Small intestine (tissue), 7 donors: Measurements from ENCODE around the gene FBXO27. TPM values are rescaled to one million over a fixed set of nuclear protein-coding genes. Genes with fewer than 3 reads are reported as not detected.
A peak's percentile ranks its signal among the peaks of the same experiment; 100 is the strongest.

Experiments used
- DNase-seq, 2 donors: peaks; one replicate each; pipeline versions ENCODE4 v3.0.0 to v3.0.0-alpha.2; 2013
- FAIRE-seq: peaks from 2 replicates; lab custom pipeline; 2012; peaks lifted over from hg19 to GRCh38; lab: Jason Lieb, UNC
- H3K27ac ChIP-seq, 3 donors: one replicate each; pipeline ENCODE4 v1.5.1; 2013; ENCODE audit warnings: low read length in 2 of 3, mild to moderate bottlenecking in 2 of 3, control low read depth in 1 of 3, inconsistent platforms in 1 of 3, low read depth in 1 of 3, moderate library complexity in 1 of 3
- H3K27me3 ChIP-seq, 3 donors: one replicate each; pipeline ENCODE4 v1.6.1; 2013; ENCODE audit warnings: low read length in 3 of 3, inconsistent platforms in 1 of 3; ENCODE audit not compliant: control insufficient read depth in 3 of 3, insufficient read depth in 3 of 3
- H3K36me3 ChIP-seq, 3 donors: one replicate each; pipeline ENCODE4 v1.6.1; 2013; ENCODE audit warnings: low read length in 3 of 3, inconsistent platforms in 1 of 3, low read depth in 1 of 3, mild to moderate bottlenecking in 1 of 3, moderate library complexity in 1 of 3; ENCODE audit not compliant: control insufficient read depth in 3 of 3, insufficient read depth in 2 of 3
- H3K4me1 ChIP-seq, 3 donors: one replicate each; pipeline ENCODE4 v1.6.1; 2013; ENCODE audit warnings: low read length in 2 of 3, inconsistent platforms in 1 of 3, low read depth in 1 of 3, mild to moderate bottlenecking in 1 of 3, moderate library complexity in 1 of 3; ENCODE audit not compliant: control insufficient read depth in 3 of 3, insufficient read depth in 2 of 3
- H3K4me3 ChIP-seq, 3 donors: one replicate each; pipeline ENCODE4 v1.5.1; 2013; ENCODE audit warnings: low read length in 3 of 3, control low read depth in 1 of 3, inconsistent platforms in 1 of 3, low read depth in 1 of 3, mild to moderate bottlenecking in 1 of 3, moderate library complexity in 1 of 3
- H3K9me3 ChIP-seq, 2 donors: one replicate each; pipeline ENCODE4 v1.6.1; 2013; ENCODE audit warnings: low read depth in 1 of 2, low read length in 1 of 2; ENCODE audit not compliant: control insufficient read depth in 2 of 2, insufficient read depth in 1 of 2
- WGBS, 3 donors: extraction: QIAGEN DNeasy Blood & Tissue Kit; methylation state at CpG; one replicate each; pipeline ENCODE4 v1.1.7; 2013; 5-methylcytosine and 5-hydroxymethylcytosine counted together
- polyA plus RNA-seq, 4 donors: library from polyadenylated mRNA; stranded (reverse) in 3 of 4; unstranded in 1 of 4; fragments of 200-250 nt in 3 of 4; fragments of 120-200 nt in 1 of 4; gene quantifications; one replicate each; pipeline versions ENCODE4 v1.2.1 to v1.2.3, GENCODE V29; 2013
- donor health status: healthy with polysubstance abuse.
- donor health status: control.
- donor health status: control.
- donor health status: Bipolar disorder and iron deficiency.
- donor health status: healthy.

The FBXO27 gene
- polyA plus RNA-seq, 4 donors = 1.9 to 16.6 (median 4.1) TPM

DNA sequence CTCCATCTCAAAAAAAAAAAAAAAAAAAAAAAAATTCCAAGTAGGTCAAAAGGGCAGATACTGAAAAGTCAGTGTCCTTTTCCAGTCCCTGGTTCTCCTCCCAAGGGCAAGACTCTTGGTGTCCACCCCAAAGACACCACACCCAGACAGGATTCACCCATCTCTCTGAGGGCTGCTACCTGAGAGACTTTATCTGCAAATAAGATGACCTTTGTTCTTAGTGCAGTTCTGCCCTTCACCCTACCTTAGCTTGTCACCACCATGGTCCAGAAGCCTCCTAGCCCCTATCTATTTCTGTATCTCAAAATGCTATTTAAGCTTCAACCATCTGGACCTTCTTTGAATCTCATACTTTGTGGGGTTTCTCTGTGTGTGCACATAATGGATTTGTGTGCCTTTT, 4.2 kb upstream of the FBXO27 start:
- H3K9me3 ChIP-seq = peaks cover 0 to 8% of the 10 kb centered on the region in 2 donors
- no peak overlapping the region for H3K4me3 ChIP-seq
- no peaks in the 10 kb centered on the region for H3K36me3 ChIP-seq
- no peaks in the 10 kb centered on the region for H3K27me3 ChIP-seq
- FAIRE-seq = no peak
- DNase-seq = peak; percentile 36 to 52
- peaks cover 0 to 32% (median 0%) of the 10 kb centered on the region in 3 donors for H3K4me1 ChIP-seq
- H3K27ac ChIP-seq = no peak overlapping the region

- peak overlapping the region in 2 of 3 donors; percentile 39 to 85 for H3K27ac ChIP-seq
- DNase-seq = peak; percentile 96 to 97
- H3K9me3 ChIP-seq = peaks cover 0 to 13% of the 10 kb centered on the region in 2 donors
- peaks cover 0 to 2% (median 0%) of the 10 kb centered on the region in 3 donors for H3K27me3 ChIP-seq
- 0 to 1% (median 1%) methylated on average over 32 to 49 of the region's 49 CpGs for WGBS, 3 donors
- peaks cover 0 to 30% (median 0%) of the 10 kb centered on the region in 3 donors for H3K4me1 ChIP-seq
- FAIRE-seq = no peak
- H3K36me3 ChIP-seq = peaks cover 0 to 15% (median 0%) of the 10 kb centered on the region in 3 donors
- H3K4me3 ChIP-seq = peak overlapping the region; percentile 32 to 60 (median 55)
These were observed 834 bp downstream of the FBXO27 start for GRCh38 chr19:39031368-39032062.

DNA sequence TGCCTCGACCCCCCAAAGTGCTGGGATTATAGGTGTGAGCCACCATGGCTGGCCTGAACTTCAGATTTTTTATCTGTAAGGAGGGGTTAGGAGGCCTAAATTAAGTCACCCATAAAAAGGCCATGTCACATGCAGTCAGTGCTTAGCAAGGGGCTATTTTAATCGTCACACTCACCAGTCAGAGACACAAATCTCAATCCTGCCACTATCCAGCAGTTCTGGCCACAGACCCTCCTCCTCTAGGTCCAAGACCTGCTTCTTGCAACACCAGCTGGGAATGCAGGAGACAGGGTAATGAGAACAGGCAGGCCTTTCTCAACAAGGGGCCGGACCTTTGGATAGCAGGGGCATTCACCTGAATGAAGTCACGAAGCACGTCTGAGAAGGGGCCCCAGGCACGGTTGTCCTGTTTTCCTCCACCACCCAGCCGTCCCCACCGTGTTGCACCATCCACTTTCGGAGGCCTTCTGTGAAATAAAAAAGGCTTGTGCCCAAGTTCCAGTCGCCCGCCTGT, 1.4 kb downstream of the FBXO27 start:
- Histone ChIP-seq H3K9me3 (peaks cover 0 to 17% of the 10 kb centered on the region in 2 donors), H3K36me3 (peaks cover 0 to 19% (median 0%) of the 10 kb centered on the region in 3 donors), H3K4me3 (peak overlapping the region in 1 of 3 donors; percentile 55), H3K27ac (peak overlapping the region in 2 of 3 donors; percentile 22 to 85), H3K4me1 (peaks cover 0 to 30% (median 0%) of the 10 kb centered on the region in 3 donors), H3K27me3 (peaks cover 0 to 2% (median 0%) of the 10 kb centered on the region in 3 donors)
- no peak for DNase-seq
- WGBS, 3 donors = 11 to 21% (median 19%) methylated on average over 11 of the region's 11 CpGs
- no peak for FAIRE-seq

GRCh38 chr19:39024875-39025641, 7.3 kb downstream of the FBXO27 start:
- Histone ChIP-seq H3K27ac (no peak overlapping the region), H3K4me1 (peaks cover 0 to 2% (median 0%) of the 10 kb centered on the region in 3 donors), H3K9me3 (peaks cover 0 to 19% of the 10 kb centered on the region in 2 donors), H3K36me3 (peaks cover 0 to 26% (median 0%) of the 10 kb centered on the region in 3 donors), H3K27me3 (no peaks in the 10 kb centered on the region), H3K4me3 (no peak overlapping the region)
- FAIRE-seq (no peak), DNase-seq (no peak)
- 93 to 98% (median 94%) methylated on average over 14 of the region's 14 CpGs for WGBS, 3 donors

DNA sequence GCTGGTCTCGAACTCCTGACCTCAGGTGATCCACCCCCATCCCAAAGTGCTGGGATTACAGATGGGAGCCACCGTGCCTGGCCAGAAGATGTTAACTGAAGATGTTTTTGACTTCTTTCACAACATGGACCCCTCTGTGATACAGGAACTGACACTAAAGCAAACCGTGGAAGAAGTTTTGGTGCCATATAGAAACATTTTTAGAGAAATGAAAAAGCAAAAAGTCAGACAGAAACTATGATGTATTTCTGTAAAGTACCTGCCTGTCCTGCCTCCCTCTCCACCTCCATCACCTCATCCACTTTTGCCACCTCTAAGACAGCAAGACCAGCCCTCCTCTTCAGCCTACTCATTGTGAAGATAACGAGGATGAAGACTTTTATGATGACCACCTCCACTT, 11.3 kb downstream of the FBXO27 start:
- DNase-seq = no peak
- WGBS, 3 donors = 71 to 80% (median 76%) methylated on average over 4 of the region's 4 CpGs
- FAIRE-seq = no peak
- Histone ChIP-seq H3K4me3 (no peak overlapping the region), H3K27ac (no peak overlapping the region), H3K4me1 (no peaks in the 10 kb centered on the region), H3K27me3 (no peaks in the 10 kb centered on the region), H3K9me3 (peaks cover 0 to 3% of the 10 kb centered on the region in 2 donors), H3K36me3 (peaks cover 0 to 8% (median 0%) of the 10 kb centered on the region in 3 donors)

GRCh38 chr19:39017646-39018045, 14.7 kb downstream of the FBXO27 start:
- WGBS, 3 donors = 88 to 95% (median 90%) methylated on average over 4 of the region's 4 CpGs
- Histone ChIP-seq H3K4me1 (no peaks in the 10 kb centered on the region), H3K4me3 (no peak overlapping the region), H3K27me3 (no peaks in the 10 kb centered on the region), H3K36me3 (peaks cover 0 to 3% (median 0%) of the 10 kb centered on the region in 3 donors), H3K9me3 (no peaks in the 10 kb centered on the region), H3K27ac (no peak overlapping the region)
- no peak for DNase-seq
- no peak for FAIRE-seq

- FAIRE-seq = no peak
- peaks cover 0 to 3% (median 0%) of the 10 kb centered on the region in 3 donors for H3K36me3 ChIP-seq
- 75 to 82% (median 80%) methylated on average over 6 of the region's 6 CpGs for WGBS, 3 donors
- no peaks in the 10 kb centered on the region for H3K4me1 ChIP-seq
- H3K27ac ChIP-seq = no peak overlapping the region
- H3K4me3 ChIP-seq = no peak overlapping the region
- no peaks in the 10 kb centered on the region for H3K27me3 ChIP-seq
- no peaks in the 10 kb centered on the region for H3K9me3 ChIP-seq
- no peak for DNase-seq
These were observed 15.3 kb downstream of the FBXO27 start for GRCh38 chr19:39017026-39017425.

GRCh38 chr19:39014037-39014436, 18.3 kb downstream of the FBXO27 start:
- DNase-seq (no peak), FAIRE-seq (no peak)
- Histone ChIP-seq H3K4me3 (no peak overlapping the region), H3K36me3 (peaks cover 0 to 3% (median 0%) of the 10 kb centered on the region in 3 donors), H3K9me3 (no peaks in the 10 kb centered on the region), H3K4me1 (no peaks in the 10 kb centered on the region), H3K27me3 (no peaks in the 10 kb centered on the region), H3K27ac (no peak overlapping the region)
- WGBS, 3 donors = 86 to 91% (median 86%) methylated on average over 7 of the region's 7 CpGs
